GM23338 (cell line): ENCODE data around the gene SLC5A12.
A peak's percentile ranks its signal among the peaks of the same experiment; 100 is the strongest.

Experiments used
- CTCF ChIP-seq, 2 experiments: fragments of 200-600 bp in 1 of 2; sonication (generic) in 1 of 2; conservative IDR thresholded peaks; 2 replicates each; pipeline versions ENCODE4 v1.5.1 to v1.6.1; 2016 to 2017; ENCODE audit warnings: antibody characterized with exemption in 2 of 2, low read depth in 2 of 2, mild to moderate bottlenecking in 2 of 2, moderate library complexity in 1 of 2
- ETS1 ChIP-seq: IDR thresholded peaks from 2 replicates; pipeline ENCODE4 v1.6.1; 2016; ENCODE audit warnings: antibody characterized with exemption
- EZH2 ChIP-seq: fragments of 200-600 bp; sonication (generic); IDR thresholded peaks from one replicate; pipeline ENCODE4 v1.8.0; 2017; ENCODE audit warnings: antibody characterized with exemption, mild to moderate bottlenecking, low read depth; ENCODE audit not compliant: unreplicated experiment
- EZH2phosphoT487 ChIP-seq: fragments of 200-600 bp; sonication (generic); IDR thresholded peaks from one replicate; pipeline ENCODE4 v1.8.1; 2018; ENCODE audit warnings: antibody characterized with exemption; ENCODE audit not compliant: unreplicated experiment
- JUNB ChIP-seq: IDR thresholded peaks from one replicate; pipeline ENCODE4 v1.6.1; 2016; ENCODE audit warnings: antibody characterized with exemption; ENCODE audit not compliant: unreplicated experiment
- POLR2AphosphoS5 ChIP-seq: IDR thresholded peaks from 2 replicates; pipeline ENCODE4 v1.6.1; 2016; ENCODE audit warnings: antibody characterized with exemption, low read depth
- REST ChIP-seq: IDR thresholded peaks from one replicate; pipeline ENCODE4 v1.6.1; 2018; ENCODE audit warnings: antibody characterized with exemption; ENCODE audit not compliant: unreplicated experiment
- ZNF114 ChIP-seq: fragments of 250-450 bp; sonication (Bioruptor Pico); IDR thresholded peaks from 2 replicates; pipeline ENCODE4 v1.5.0; 2020; ENCODE audit warnings: mild to moderate bottlenecking, moderate library complexity
- ZNF331 ChIP-seq: fragments of 250-450 bp; sonication (Bioruptor Pico); IDR thresholded peaks from 2 replicates; pipeline ENCODE4 v1.5.0; 2020; ENCODE audit warnings: low read depth, mild to moderate bottlenecking, moderate library complexity

GRCh38 chr11:26719289-26719973 is 2.4 kb downstream of the SLC5A12 start:
- TF ChIP-seq CTCF (conservative IDR thresholded peaks at IDR 0.05; ENCODE audit: low read depth in 2 of 2) (peak in 1 of 2 experiments; percentile 14; a peak in 2 of 4 replicates), EZH2phosphoT487 (no peak), ZNF331 (no peak), EZH2 (no peak), POLR2AphosphoS5 (no peak), JUNB (no peak), REST (no peak), ETS1 (no peak), ZNF114 (CRISPR knock-in tag) (no peak)
